H1 (cell line): ENCODE data around the gene EPHA6. TPM values are rescaled to one million over a fixed set of nuclear protein-coding genes. Genes with fewer than 3 reads are reported as not detected.

ENCODE experiments used
- ATF2 ChIP-seq: IDR thresholded peaks from 2 replicates; pipeline ENCODE4 v1.6.1; 2012; ENCODE audit warnings: low read length, inconsistent platforms
- CTCF ChIP-seq, 3 experiments: IDR thresholded peaks; 1 replicate in 2 of 3; 2 replicates in 1 of 3; pipeline versions ENCODE4 v1.5.1 to v1.6.1; 2011; ENCODE audit warnings: low read length in 3 of 3, mild to moderate bottlenecking in 3 of 3, inconsistent platforms in 2 of 3, low read depth in 1 of 3, moderate library complexity in 1 of 3; ENCODE audit not compliant: insufficient read depth in 1 of 3; ENCODE audit errors: control extremely low read depth in 1 of 3
- EGR1 ChIP-seq: IDR thresholded peaks from 2 replicates; pipeline ENCODE4 v1.6.1; 2011; ENCODE audit warnings: low read depth, low read length, borderline replicate concordance
- HDAC2 ChIP-seq, 2 experiments: fragments of 300-600 bp in 1 of 2; sonication (generic) in 1 of 2; IDR thresholded peaks; 2 replicates each; pipeline ENCODE4 v1.6.1; 2011 to 2012; ENCODE audit warnings: low read depth in 2 of 2, low read length in 2 of 2, mild to moderate bottlenecking in 2 of 2, moderate library complexity in 2 of 2, borderline replicate concordance in 1 of 2, inconsistent platforms in 1 of 2
- KDM1A ChIP-seq: fragments of 200-600, 300-600 bp; sonication (generic); IDR thresholded peaks from 2 replicates; pipeline ENCODE4 v1.7.1; 2016; ENCODE audit warnings: mild to moderate bottlenecking, low read length, borderline replicate concordance
- polyA plus RNA-seq, 7 experiments: library from polyadenylated mRNA; depleted of rRNA in 3 of 7; stranded (reverse) in 5 of 7; unstranded in 2 of 7; fragments of >200 nt in 5 of 7; fragments of 200-250 nt in 2 of 7; gene quantifications; 1 replicate in 5 of 7; 2 replicates in 1 of 7; 4 replicates in 1 of 7; pipeline versions ENCODE4 v1.2.1 to v1.2.3, GENCODE V29; 2011 to 2013; ENCODE audit warnings: missing spikeins in 2 of 7, mixed read lengths in 2 of 7
- total RNA-seq: library from RNA; stranded (reverse); fragmentation: NEBNext Ultra II Directional; extraction: Animal tissue kit (Norgen Biotek cat#: 25700); gene quantifications from 2 replicates; pipeline ENCODE4 v1.2.1, GENCODE V29; 2021

The EPHA6 gene
- total and polyA plus RNA-seq, 2 of the 8 experiments (the other 6 are each of a cell fraction or from before 2014, with no cell fraction given), result 0.83 to 3.2 TPM

- TF ChIP-seq CTCF (IDR thresholded peaks at IDR 0.05; ENCODE audit: control extremely low read depth in 1 of 3, insufficient read depth in 1 of 3, low read depth in 1 of 3, low read length in 3 of 3) (no peak), ATF2 (no peak), EGR1 (no peak), HDAC2 (IDR thresholded peaks at IDR 0.05; ENCODE audit: borderline replicate concordance in 1 of 2, low read depth in 2 of 2, low read length in 2 of 2) (no peak), KDM1A (no peak)
Measured at GRCh38 chr3:97742036-97742435, 927.6 kb downstream of the EPHA6 start (continued).
